ENCODE results near the gene NTSR2.

- no peak for TF ChIP-seq SP1 (IDR thresholded peaks at IDR 0.05)
- no peak for TF ChIP-seq HDGF (IDR thresholded peaks at IDR 0.05; ENCODE audit: borderline replicate concordance)
- TF ChIP-seq CTBP1 (IDR thresholded peaks at IDR 0.05; ENCODE audit: borderline replicate concordance): no peak
- TF ChIP-seq BHLHE40 (IDR thresholded peaks at IDR 0.05; ENCODE audit: borderline replicate concordance): no peak
- TF ChIP-seq FOXM1 (IDR thresholded peaks at IDR 0.05; ENCODE audit: borderline replicate concordance): no peak
- TF ChIP-seq LEF1 (IDR thresholded peaks at IDR 0.05; ENCODE audit: borderline replicate concordance): no peak
- TF ChIP-seq TARDBP (IDR thresholded peaks at IDR 0.05): no peak
- TF ChIP-seq ELF4 (IDR thresholded peaks at IDR 0.05): no peak
- no peak for TF ChIP-seq L3MBTL2 (conservative IDR thresholded peaks at IDR 0.05)
- TF ChIP-seq FOXK2 (IDR thresholded peaks at IDR 0.05): no peak
Observed at GRCh38 chr2:11637546-11637945, 32.4 kb downstream of the NTSR2 start.
